HAP-1 (cell line): Measurements from ENCODE around the gene BMF.

Source experiments
- DNase-seq, 2 experiments: peaks; one replicate each; pipeline ENCODE4 v3.0.0-alpha.2; 2016 to 2020; ENCODE audit warnings: low spot score in 2 of 2
- H3K27me3 ChIP-seq: fragments of 250-450 bp; sonication (Bioruptor Pico); 2 replicates; pipeline ENCODE4 v1.5.1; 2020; ENCODE audit warnings: low read depth, mild to moderate bottlenecking, moderate library complexity
- H3K36me3 ChIP-seq: fragments of 250-450 bp; sonication (Bioruptor Pico); replicated peaks from 2 replicates; pipeline ENCODE4 v1.5.1; 2020; ENCODE audit warnings: mild to moderate bottlenecking
- H3K4me1 ChIP-seq: fragments of 250-450 bp; sonication (Bioruptor Pico); 2 replicates; pipeline ENCODE4 v1.5.1; 2020; ENCODE audit warnings: mild to moderate bottlenecking
- H3K4me3 ChIP-seq: fragments of 250-450 bp; sonication (Bioruptor Pico); 2 replicates; pipeline ENCODE4 v1.5.1; 2020; ENCODE audit warnings: mild to moderate bottlenecking, moderate library complexity
- H3K9me3 ChIP-seq: fragments of 250-450 bp; sonication (Bioruptor Pico); 2 replicates; pipeline ENCODE4 v1.5.1; 2020; ENCODE audit warnings: mild to moderate bottlenecking, moderate library complexity
- in situ Hi-C: fragments of 300-500 bp; cut with MboI; formaldehyde crosslinking; loops from 3 replicates; pipeline ENCODE4 v1.14.3; 2020; ENCODE audit warnings: low sequenced_read_pairs, inconsistent platforms, mixed read lengths

Gene BMF

DNA sequence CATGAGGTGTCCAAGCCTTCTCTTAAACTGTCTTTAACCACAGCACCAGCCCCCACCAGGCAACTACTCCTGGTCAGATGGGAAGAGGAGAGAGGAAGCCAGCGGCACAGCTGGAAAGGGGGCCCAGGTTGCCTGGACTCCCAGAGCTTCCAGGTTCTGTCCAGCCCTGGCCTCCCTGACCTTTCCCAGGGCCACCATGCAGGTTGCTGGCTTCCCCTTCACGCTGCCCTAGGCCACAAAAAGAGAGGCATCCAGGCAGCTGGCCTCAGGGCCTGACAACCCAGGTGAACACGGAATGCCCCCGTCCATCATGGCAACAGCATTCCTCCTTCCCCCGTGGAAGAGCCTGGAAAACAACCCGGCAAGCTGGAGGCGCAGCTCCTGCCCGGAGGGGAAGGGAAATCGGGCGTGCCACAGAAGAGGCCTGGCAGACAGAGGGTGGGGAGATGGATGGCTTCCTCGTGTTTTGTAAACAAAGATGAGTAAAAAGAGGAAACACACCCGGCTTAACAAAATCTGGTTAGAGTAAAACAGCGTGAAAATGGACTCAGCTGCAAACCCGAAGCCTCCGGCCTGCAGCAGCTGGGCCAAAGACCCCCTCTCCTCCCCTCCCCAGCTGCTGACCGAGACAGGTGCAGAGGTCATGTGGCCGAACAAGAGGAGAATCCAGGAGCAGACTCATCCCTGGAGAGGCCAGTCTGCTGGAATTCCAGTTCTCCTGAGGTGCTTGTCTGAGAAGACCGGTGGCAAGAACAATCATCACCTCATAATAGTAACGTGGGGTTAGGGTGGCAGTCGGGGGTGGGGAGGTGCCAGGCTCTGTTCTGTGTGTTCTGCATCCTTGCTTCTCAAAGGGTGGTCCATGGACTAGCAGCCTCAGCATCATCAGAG lies 15.5 kb downstream of the BMF start:
- peak in 1 of 2 experiments; percentile 39 for DNase-seq
- peaks cover 75% of the 10 kb centered on the region for H3K4me1 ChIP-seq

DNA sequence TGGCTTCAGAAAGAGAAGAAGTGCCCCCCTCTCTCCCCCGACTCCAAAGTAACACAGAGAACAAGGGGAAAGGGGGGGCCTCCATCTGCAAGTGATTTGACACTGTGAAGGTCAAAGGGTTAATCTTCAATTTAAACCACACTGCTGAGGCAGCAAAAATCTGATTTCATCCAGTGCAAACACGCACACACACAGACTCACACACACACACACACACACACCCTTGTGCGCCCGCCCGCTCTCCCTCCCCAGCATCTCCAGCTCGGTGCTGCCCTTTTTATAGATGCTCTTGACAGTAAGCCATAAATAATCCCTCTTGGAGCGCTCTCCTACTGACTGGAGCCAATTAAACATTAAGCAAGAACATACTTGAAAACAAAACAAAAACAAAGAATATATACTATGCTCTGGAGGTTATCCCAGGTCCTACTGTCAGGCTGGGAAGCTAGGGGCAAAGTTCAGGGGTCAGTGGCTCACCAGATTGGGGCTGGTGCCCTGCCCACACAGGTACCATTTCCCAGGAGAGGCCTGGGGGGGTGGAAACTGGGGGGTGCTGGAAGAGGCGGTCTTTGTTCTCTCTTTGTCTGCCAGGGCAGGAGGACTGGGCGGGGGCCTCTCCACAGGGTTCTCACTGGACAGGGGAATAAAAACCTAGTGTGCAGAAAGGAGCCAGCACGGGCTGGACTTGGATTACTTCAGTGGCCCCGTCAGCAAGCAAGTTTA lies 16.3 kb downstream of the BMF start:
- Histone ChIP-seq H3K36me3 (no peaks in the 10 kb centered on the region), H3K4me3 (no peak overlapping the region), H3K27me3 (no peaks in the 10 kb centered on the region), H3K4me1 (peaks cover 75% of the 10 kb centered on the region), H3K9me3 (no peaks in the 10 kb centered on the region)
- peak; percentile 93 to 95 for DNase-seq
- in situ Hi-C loops: no loop called here

More for the DNA sequence above, 15.5 kb downstream of the BMF start:
- H3K36me3 ChIP-seq: no peaks in the 10 kb centered on the region
- no peak overlapping the region for H3K4me3 ChIP-seq
- in situ Hi-C loops: no loop called here
- no peaks in the 10 kb centered on the region for H3K27me3 ChIP-seq
- H3K9me3 ChIP-seq: no peaks in the 10 kb centered on the region

DNA sequence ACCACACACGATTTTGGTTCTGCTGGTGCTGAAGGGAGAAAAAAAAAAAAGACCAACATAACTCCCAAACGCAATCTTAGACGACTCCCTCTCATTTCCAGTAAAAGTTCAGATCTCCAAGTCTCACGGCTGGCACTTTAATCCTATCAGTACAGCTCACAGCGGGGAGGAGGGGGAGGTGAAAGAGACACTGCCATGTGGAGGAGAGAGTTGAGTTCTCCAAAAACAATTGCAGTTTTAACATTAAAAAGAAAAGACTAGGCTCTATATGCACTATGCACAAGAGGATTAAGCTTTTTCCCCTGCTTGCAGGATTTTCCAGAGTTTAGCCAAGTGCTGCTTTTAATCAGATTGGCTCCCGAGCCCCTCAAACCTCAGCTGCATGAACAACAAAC lies 16.8 kb downstream of the BMF start:
- DNase-seq: peak; percentile 92 to 98
- H3K4me1 ChIP-seq: peaks cover 76% of the 10 kb centered on the region
- no peaks in the 10 kb centered on the region for H3K9me3 ChIP-seq
- no peaks in the 10 kb centered on the region for H3K27me3 ChIP-seq
- in situ Hi-C loops: no loop called here
- H3K36me3 ChIP-seq: no peaks in the 10 kb centered on the region
- H3K4me3 ChIP-seq: no peak overlapping the region

DNA sequence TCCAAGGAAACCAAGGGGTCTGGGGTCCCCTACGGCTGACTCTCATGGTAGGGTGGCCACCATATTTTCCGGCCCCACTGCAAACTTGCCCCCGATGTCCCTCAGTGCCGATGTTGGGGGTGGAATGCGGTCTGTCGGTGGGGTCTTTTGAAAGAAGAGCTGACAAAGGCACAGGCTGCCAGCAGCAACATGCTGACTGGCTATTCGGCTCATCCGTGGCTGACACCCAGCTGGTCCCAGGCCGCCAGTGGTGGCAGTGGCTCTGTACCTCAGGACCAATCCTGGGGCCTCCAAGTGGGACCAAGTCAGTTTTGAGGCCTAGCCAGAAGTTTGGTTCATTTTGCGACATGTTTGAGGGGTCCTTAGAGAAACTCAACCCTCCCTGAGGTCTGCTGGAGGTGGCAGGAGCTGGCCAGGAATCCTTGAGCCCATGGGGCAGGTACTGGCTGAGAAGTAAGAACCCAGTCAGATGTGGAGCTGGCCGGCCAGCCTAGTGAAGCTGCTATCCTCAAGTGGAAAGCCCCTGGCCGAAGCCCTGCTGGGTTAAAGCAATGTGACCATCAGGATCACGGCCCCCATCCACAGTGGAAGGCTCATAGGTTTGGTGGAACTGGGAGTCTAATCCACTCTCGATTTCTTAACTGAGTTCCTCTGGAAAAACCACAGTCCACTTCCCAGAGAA lies 17.8 kb downstream of the BMF start:
- Histone ChIP-seq H3K4me3 (no peak overlapping the region), H3K27me3 (no peaks in the 10 kb centered on the region), H3K9me3 (no peaks in the 10 kb centered on the region), H3K36me3 (no peaks in the 10 kb centered on the region), H3K4me1 (peaks cover 71% of the 10 kb centered on the region)
- in situ Hi-C loops: no loop called here
- DNase-seq: no peak

DNA sequence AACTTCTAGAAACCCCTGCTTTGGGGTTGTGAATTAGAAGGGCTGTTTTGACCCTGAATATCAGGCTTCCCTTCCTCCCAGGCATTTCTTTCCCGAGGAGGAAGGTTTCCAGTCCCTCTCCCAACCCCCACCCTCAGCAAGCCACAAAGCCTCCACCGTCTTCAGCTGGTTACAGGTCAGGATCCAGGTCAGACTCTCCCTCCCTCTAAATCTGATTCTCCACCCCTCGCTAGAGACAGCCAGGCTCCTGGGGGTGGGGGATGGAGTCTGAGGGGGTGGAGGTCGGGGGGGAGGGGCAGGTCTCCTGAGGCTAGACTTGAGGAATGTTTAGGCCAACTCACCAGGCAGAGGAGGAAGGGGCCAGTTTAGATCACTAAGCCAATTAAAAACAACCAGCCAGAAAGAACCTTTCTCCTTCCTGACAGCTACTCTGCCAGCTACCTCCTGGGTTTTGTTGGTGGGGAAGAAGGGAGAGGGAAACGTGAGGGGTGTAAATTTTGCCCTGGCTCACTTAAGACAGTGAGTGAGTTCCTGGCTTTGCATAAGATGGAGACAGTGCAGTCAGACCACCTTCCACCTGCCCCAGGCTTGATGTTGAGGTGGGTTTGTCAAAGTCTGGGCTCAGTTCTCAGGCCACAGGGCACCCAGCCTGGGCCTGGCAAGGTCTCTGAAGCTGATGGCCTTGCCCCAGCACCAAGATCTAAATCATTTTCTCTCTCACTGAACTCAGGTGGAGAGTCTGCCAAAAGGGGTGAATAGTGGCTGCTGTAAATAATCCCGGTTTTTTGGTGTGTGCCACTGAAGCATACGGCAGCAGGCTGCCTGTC lies 19.5 kb downstream of the BMF start:
- Histone ChIP-seq H3K36me3 (no peaks in the 10 kb centered on the region), H3K27me3 (no peaks in the 10 kb centered on the region), H3K4me3 (no peak overlapping the region), H3K4me1 (peaks cover 65% of the 10 kb centered on the region), H3K9me3 (no peaks in the 10 kb centered on the region)
- DNase-seq: peak; percentile 55 to 82
- in situ Hi-C loops: no loop called here

DNA sequence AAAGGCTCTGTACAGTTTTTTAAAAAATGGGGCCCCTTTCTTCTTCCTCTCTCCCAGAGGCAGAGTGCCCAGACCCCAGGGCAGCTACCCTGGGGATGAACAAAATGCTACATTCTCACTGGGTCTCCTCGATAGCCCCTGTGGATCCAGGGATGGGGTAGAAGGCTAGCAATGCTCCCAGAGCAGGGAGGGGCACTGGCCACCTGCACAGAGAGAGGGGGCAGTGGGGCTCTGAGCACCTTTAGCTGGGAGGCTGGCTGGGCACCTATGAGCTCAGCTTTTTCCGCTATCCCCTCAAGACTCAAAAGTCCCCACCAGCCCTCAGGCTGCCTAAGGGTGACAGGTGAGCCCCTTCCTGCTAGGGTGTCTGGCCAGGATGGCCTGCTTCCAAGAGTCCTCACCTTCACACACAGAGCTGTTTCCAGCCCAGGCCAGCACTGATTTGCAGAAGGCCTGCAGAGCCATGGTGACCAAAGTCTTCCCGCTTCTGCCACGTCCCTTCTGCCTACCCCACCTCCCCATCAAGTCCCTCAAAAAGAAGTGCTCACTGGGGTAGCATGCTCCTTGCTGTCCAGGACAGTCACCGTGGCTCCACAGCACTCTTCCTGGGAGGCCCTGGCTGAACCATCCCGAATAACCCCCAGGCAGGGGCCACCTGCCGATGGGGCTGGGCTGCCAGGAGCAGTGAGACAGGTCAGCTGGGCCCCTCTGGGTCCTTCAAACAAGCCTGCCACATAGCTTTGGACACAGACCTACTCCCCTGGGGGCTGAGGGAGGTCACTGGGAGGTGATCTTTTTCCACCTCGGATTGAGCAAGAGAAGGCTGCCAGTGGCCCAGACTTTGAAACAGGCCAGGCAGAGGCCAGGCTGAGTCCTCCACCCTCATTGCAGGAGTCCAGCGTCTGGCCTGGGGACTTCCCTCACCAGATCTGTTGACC lies 20.4 kb downstream of the BMF start:
- no peaks in the 10 kb centered on the region for H3K27me3 ChIP-seq
- H3K9me3 ChIP-seq: no peaks in the 10 kb centered on the region
- no peak overlapping the region for H3K4me3 ChIP-seq
- no peaks in the 10 kb centered on the region for H3K36me3 ChIP-seq
- peak in 1 of 2 experiments; percentile 33 for DNase-seq
- in situ Hi-C loops: no loop called here
- H3K4me1 ChIP-seq: peaks cover 58% of the 10 kb centered on the region

DNA sequence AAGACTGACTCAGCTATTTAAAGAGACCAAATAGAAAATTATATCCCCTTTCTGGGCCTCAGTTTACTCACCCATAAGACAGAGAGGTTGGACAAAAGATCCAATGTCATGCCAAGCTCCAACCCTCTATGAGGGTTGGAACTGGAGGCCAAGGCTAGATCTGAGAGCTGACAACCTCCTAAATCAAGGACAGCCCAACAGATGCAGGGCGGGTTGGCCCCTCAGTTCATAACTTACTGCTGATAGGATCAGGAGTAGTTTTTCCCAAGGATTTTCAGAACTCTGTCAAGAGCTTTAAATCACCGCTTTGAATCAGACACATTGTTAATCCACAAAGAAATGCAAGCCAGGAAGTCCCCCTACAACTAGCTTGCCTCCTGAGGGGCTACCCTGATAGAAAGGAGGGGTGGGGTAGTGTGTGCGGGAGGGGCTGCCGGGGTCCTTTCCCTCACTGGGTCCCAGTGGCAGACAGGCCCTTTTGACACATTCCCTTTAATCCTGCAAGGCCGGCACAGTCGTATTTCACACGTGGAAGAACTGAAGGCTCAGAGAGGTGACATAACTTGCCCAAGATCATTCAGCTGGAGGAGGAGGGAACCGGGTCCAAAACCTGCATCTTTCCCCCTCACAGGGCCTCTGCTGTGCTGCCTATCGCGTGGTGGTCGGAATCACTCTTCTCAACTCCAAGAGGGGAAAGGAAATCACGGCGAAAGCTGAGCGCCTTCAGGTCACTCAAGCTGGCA lies 21.4 kb downstream of the BMF start:
- no peaks in the 10 kb centered on the region for H3K9me3 ChIP-seq
- in situ Hi-C loops: no loop called here
- DNase-seq: peak in 1 of 2 experiments; percentile 36
- H3K4me1 ChIP-seq: peaks cover 49% of the 10 kb centered on the region
- no peak overlapping the region for H3K4me3 ChIP-seq
- H3K27me3 ChIP-seq: no peaks in the 10 kb centered on the region
- no peaks in the 10 kb centered on the region for H3K36me3 ChIP-seq

DNA sequence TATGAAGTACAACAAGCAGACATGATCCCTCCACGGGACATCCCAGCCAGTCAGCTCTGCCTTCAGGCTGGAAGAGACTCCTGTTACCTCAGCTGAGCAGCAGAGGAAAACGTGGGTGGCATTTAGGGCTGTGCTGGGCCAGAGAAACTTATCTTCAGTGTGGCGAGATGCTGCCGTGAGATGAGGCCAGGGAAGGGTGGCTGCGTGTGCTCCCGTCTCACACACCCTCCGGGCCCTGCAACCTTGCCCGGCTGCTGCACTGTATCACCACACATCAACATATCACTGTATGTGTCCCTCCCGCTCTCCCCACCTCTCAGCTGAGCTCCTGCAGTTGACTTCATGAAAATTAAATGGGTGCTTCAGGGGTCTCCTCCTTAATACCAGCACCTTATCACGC lies 23.4 kb downstream of the BMF start:
- H3K9me3 ChIP-seq: no peaks in the 10 kb centered on the region
- in situ Hi-C loops: no loop called here
- H3K36me3 ChIP-seq: no peaks in the 10 kb centered on the region
- H3K27me3 ChIP-seq: no peaks in the 10 kb centered on the region
- no peak overlapping the region for H3K4me3 ChIP-seq
- DNase-seq: no peak
- peaks cover 52% of the 10 kb centered on the region for H3K4me1 ChIP-seq

DNA sequence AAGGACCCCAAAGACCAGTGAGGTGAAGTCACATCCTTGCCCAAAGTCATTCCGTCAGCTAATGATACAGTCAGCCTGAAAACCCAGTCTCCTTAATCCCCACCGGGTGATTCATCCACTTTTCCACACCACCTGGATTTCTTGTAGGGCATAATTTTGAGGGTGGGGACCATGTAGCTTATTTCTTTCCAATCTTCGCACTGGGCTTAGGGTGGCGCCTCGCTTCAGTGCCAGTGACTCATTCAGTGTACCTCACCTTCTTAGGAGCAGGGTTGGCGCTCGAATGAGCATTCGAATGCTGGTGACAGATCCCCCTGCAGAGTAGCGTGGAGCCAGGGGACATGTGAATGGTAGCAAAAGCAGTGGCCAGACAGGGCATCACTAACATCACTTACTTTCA lies 24.0 kb downstream of the BMF start:
- peaks cover 49% of the 10 kb centered on the region for H3K4me1 ChIP-seq
- in situ Hi-C loops: no loop called here
- no peak for DNase-seq
- H3K9me3 ChIP-seq: no peaks in the 10 kb centered on the region
- H3K4me3 ChIP-seq: no peak overlapping the region
- H3K36me3 ChIP-seq: no peaks in the 10 kb centered on the region
- no peaks in the 10 kb centered on the region for H3K27me3 ChIP-seq

DNA sequence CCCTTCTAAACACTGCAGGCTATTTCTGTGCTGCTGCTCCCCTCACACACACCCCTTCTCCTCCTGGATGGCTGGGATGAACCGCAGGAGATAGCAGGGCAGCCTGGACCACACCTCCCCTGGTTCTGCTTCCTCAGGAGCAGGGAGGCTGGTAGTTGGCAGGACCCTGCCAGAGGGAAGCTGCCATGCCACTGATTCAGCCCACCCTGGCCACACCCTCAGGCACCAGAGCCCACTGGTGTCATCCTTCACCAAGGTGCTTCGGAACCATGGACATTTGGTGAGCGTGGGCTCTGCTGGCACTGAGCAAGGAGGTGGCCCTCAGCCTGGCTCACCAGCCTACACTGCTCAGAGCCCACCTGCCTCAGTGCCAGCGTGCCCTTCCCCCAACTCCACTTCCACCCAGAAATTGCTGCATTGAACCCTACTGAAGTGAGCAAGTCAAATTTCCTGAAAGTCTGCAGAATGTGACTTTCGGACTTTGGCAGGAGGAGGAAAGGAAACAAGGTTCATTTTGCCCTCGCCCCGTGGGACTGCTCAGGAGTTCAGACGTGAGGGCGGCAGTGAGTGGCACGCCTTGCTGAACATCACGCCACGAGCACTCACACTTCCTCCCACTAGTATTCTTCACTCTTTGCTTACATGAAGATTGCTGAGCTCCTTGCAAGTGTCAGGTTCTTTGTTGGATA lies 26.3 kb downstream of the BMF start:
- in situ Hi-C loops: no loop called here
- DNase-seq: no peak
- peaks cover 41% of the 10 kb centered on the region for H3K4me1 ChIP-seq
- no peaks in the 10 kb centered on the region for H3K9me3 ChIP-seq
- no peaks in the 10 kb centered on the region for H3K27me3 ChIP-seq
- H3K36me3 ChIP-seq: no peaks in the 10 kb centered on the region
- no peak overlapping the region for H3K4me3 ChIP-seq

DNA sequence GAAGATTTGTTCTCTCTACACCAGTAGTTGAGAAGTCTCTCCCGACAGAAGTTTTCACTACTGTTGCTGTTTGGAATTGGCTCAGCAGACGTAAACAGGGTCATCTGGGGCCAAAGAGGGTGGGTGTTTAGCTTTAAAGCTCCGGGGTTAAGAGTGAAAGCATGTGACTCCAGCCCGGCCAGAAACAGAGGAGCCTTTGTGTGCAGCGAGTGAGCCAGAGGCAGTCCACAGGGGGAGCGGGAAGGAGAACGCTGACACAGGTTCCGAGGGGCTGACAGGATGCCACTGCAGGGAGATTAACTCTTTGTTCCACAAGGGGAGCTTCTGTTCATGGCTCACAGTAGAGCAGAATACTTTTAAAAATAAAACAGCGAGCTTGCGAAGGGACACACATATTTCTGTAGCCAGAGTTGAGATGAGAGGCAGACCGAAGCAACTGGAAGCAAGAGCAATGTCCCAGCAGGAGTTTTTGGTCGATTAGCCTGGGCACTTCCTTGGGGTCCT lies 26.9 kb downstream of the BMF start:
- H3K4me3 ChIP-seq: no peak overlapping the region
- peaks cover 35% of the 10 kb centered on the region for H3K4me1 ChIP-seq
- no peaks in the 10 kb centered on the region for H3K27me3 ChIP-seq
- no peaks in the 10 kb centered on the region for H3K36me3 ChIP-seq
- DNase-seq: peak; percentile 81 to 87
- in situ Hi-C loops: no loop called here
- H3K9me3 ChIP-seq: no peaks in the 10 kb centered on the region
